ENCODE data around the gene ATP8B4. TPM values are rescaled to one million over a fixed set of nuclear protein-coding genes. Genes with fewer than 3 reads are reported as not detected.

Gene ATP8B4
- total and polyA plus RNA-seq, 2 donors (not counting 1 experiment from before 2014, with no cell fraction given) = 0.42 TPM; not detected in 1

- ChIA-PET CTCF (no interaction called here), POLR2A (no interaction called here)
- Mint-ChIP-seq H3K9me3 (ENCODE audit: insufficient read depth) (no peaks in the 10 kb centered on the region), H3K4me3 (no peak overlapping the region), H3K4me1 (no peaks in the 10 kb centered on the region), H3K27me3 (no peaks in the 10 kb centered on the region), H3K27ac (no peak overlapping the region)
- no peaks in the 10 kb centered on the region for H3K4me1 ChIP-seq (ENCODE audit: control insufficient read depth in 2 of 2, insufficient read depth in 2 of 2, low read length in 2 of 2)
- H3K36me3 ChIP-seq (replicated peaks in 1 of 2; ENCODE audit: control extremely low read depth in 1 of 2, control insufficient read depth in 1 of 2, extremely low read depth in 1 of 2, insufficient read depth in 2 of 2, low read length in 1 of 2) = no peaks in the 10 kb centered on the region
- intact Hi-C loops (cut with micrococcal nuclease) = no loop called here
- no peak overlapping the region for H3K4me3 ChIP-seq (ENCODE audit: control extremely low read depth in 1 of 5, extremely low read depth in 1 of 5, insufficient read depth in 1 of 5, low read depth in 2 of 5, low read length in 4 of 5)
- H3K4me2 ChIP-seq (replicated peaks; ENCODE audit: low read depth, low read length, poor library complexity, severe bottlenecking) = no peak overlapping the region
- DNase-seq = no peak
- H3K9me3 ChIP-seq (ENCODE audit: control extremely low read depth in 1 of 3, control insufficient read depth in 2 of 3, insufficient read depth in 1 of 3, low read length in 2 of 3) = peaks cover 0 to 1% (median 0%) of the 10 kb centered on the region in 3 donors
- no peak for ATAC-seq (ENCODE audit: low read depth)
- no peak overlapping the region for H3K9ac ChIP-seq (ENCODE audit: low read length)
- no peaks in the 10 kb centered on the region for H4K20me1 ChIP-seq (ENCODE audit: control insufficient read depth, insufficient read depth, low read length, poor library complexity, severe bottlenecking)
- no peaks in the 10 kb centered on the region for H3K79me2 ChIP-seq (ENCODE audit: control insufficient read depth, insufficient read depth, low read length)
- H3K27ac ChIP-seq (ENCODE audit: low read length in 2 of 2) = no peak overlapping the region
- WGBS (ENCODE audit: insufficient coverage) = 73% methylated on average over 2 of the region's 3 CpGs
- peak overlapping the region; percentile 25 for H2AFZ ChIP-seq (ENCODE audit: insufficient read depth, low read depth, low read length, poor library complexity, severe bottlenecking)
- no peak for TF ChIP-seq EZH2 (IDR thresholded peaks at IDR 0.05; ENCODE audit: borderline replicate concordance, insufficient read depth, low read depth, low read length, poor library complexity, severe bottlenecking)
- no peak for TF ChIP-seq CTCF (IDR thresholded peaks at IDR 0.05)
- no peaks in the 10 kb centered on the region for H3K27me3 ChIP-seq (replicated peaks in 1 of 4; ENCODE audit: control extremely low read depth in 1 of 4, control insufficient read depth in 3 of 4, insufficient read depth in 4 of 4, low read length in 3 of 4)
Measured at GRCh38 chr15:49989498-49989897, 129.5 kb downstream of the ATP8B4 start.

DNA sequence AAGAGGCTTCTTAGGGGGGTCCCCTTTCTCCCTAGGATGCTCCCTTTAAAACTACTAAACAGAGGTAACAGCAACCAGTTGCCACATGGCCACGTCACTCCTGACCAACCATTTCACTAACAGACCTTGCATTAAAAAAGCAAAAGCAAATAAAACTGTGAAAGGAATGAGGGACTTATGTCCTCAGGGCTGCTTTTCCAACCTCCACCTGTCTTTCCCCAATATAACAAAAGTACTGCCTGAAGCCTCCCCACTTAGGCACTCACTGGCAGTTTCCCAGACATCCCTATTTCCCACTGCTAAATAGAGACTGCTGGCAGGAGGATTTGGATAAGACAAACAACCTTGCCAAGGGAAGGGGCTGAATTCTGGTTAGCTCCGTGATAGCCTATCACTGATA, 130.3 kb downstream of the ATP8B4 start:
- no peak for TF ChIP-seq EZH2 (IDR thresholded peaks at IDR 0.05; ENCODE audit: borderline replicate concordance, insufficient read depth, low read depth, low read length, poor library complexity, severe bottlenecking)
- TF ChIP-seq CTCF (IDR thresholded peaks at IDR 0.05) = no peak
- H3K36me3 ChIP-seq (replicated peaks in 1 of 2; ENCODE audit: control extremely low read depth in 1 of 2, control insufficient read depth in 1 of 2, extremely low read depth in 1 of 2, insufficient read depth in 2 of 2, low read length in 1 of 2) = no peaks in the 10 kb centered on the region
- H3K4me3 Mint-ChIP-seq = no peak overlapping the region
- DNase-seq (no peak), ATAC-seq (ENCODE audit: low read depth) (no peak)
- H4K20me1 ChIP-seq (ENCODE audit: control insufficient read depth, insufficient read depth, low read length, poor library complexity, severe bottlenecking) = no peaks in the 10 kb centered on the region
- no peak overlapping the region for H2AFZ ChIP-seq (ENCODE audit: insufficient read depth, low read depth, low read length, poor library complexity, severe bottlenecking)
- no peak overlapping the region for H3K27ac Mint-ChIP-seq
- no peaks in the 10 kb centered on the region for H3K79me2 ChIP-seq (ENCODE audit: control insufficient read depth, insufficient read depth, low read length)
- H3K27me3 ChIP-seq (replicated peaks in 1 of 4; ENCODE audit: control extremely low read depth in 1 of 4, control insufficient read depth in 3 of 4, insufficient read depth in 4 of 4, low read length in 3 of 4) = no peaks in the 10 kb centered on the region
- H3K27me3 Mint-ChIP-seq = no peaks in the 10 kb centered on the region
- no peak overlapping the region for H3K9ac ChIP-seq (ENCODE audit: low read length)
- no peaks in the 10 kb centered on the region for H3K4me1 Mint-ChIP-seq
- intact Hi-C loops (cut with micrococcal nuclease) = no loop called here
- H3K27ac ChIP-seq (ENCODE audit: low read length in 2 of 2) = no peak overlapping the region
- peaks cover 0 to 1% (median 0%) of the 10 kb centered on the region in 3 donors for H3K9me3 ChIP-seq (ENCODE audit: control extremely low read depth in 1 of 3, control insufficient read depth in 2 of 3, insufficient read depth in 1 of 3, low read length in 2 of 3)
- ChIA-PET CTCF (no interaction called here), POLR2A (no interaction called here)
- no peaks in the 10 kb centered on the region for H3K4me1 ChIP-seq (ENCODE audit: control insufficient read depth in 2 of 2, insufficient read depth in 2 of 2, low read length in 2 of 2)
- H3K4me3 ChIP-seq (ENCODE audit: control extremely low read depth in 1 of 5, extremely low read depth in 1 of 5, insufficient read depth in 1 of 5, low read depth in 2 of 5, low read length in 4 of 5) = no peak overlapping the region
- no peaks in the 10 kb centered on the region for H3K9me3 Mint-ChIP-seq (ENCODE audit: insufficient read depth)
- H3K4me2 ChIP-seq (replicated peaks; ENCODE audit: low read depth, low read length, poor library complexity, severe bottlenecking) = no peak overlapping the region
- 100% methylated on average over 1 of the region's 2 CpGs for WGBS (ENCODE audit: insufficient coverage)

All from B cell (primary cell).